OCI-LY3 (cell line): ENCODE data around the gene GOLGA8R.
"Not testable (repeated sequence)": the region's sequence is repeated elsewhere in the genome, so short reads cannot be mapped to it uniquely, and the experiment has no call there.

Experiments
- H2AFZ ChIP-seq: fragments of 200-600, 300-600 bp; shearing (Covaris generic); 2 replicates; pipeline ENCODE4 v1.6.0; 2014; ENCODE audit warnings: antibody characterized with exemption, low read depth, low read length
- H3K27ac ChIP-seq: fragments of 200-600, 300-600 bp; sonication (generic); 2 replicates; pipeline ENCODE4 v1.5.1; 2014; ENCODE audit warnings: mild to moderate bottlenecking, low read length, moderate library complexity, mixed read lengths
- H3K27me3 ChIP-seq: fragments of 200-600, 300-600 bp; sonication (generic); 2 replicates; pipeline ENCODE4 v1.6.1; 2014; ENCODE audit warnings: low read depth, low read length, mixed read lengths
- H3K36me3 ChIP-seq: fragments of 200-600, 300-600 bp; sonication (generic); replicated peaks from 2 replicates; pipeline ENCODE3; 2014; ENCODE audit warnings: low read depth, low read length, mixed read lengths
- H3K4me1 ChIP-seq: fragments of 300-600, 200-600 bp; sonication (generic); 2 replicates; pipeline ENCODE4 v1.6.1; 2014; ENCODE audit warnings: low read length, mixed read lengths
- H3K4me2 ChIP-seq: fragments of 200-600, 300-600 bp; sonication (generic); 2 replicates; pipeline ENCODE4 v1.6.1; 2014; ENCODE audit warnings: low read length, mixed read lengths
- H3K4me3 ChIP-seq: fragments of 300-600, 200-600 bp; sonication (generic); 2 replicates; pipeline ENCODE4 v1.5.1; 2014; ENCODE audit warnings: antibody characterized with exemption, mild to moderate bottlenecking, low read length, moderate library complexity
- H3K79me2 ChIP-seq: fragments of 300-600, 200-600 bp; shearing (Covaris generic); 2 replicates; pipeline ENCODE4 v1.6.1; 2014; ENCODE audit warnings: mild to moderate bottlenecking, low read length, mixed read lengths
- H3K9ac ChIP-seq: fragments of 300-600, 200-600 bp; shearing (Covaris generic); 2 replicates; pipeline ENCODE4 v1.6.0; 2014; ENCODE audit warnings: mild to moderate bottlenecking, low read length, moderate library complexity
- H3K9me3 ChIP-seq: fragments of 200-600, 300-600 bp; shearing (Covaris generic); 2 replicates; pipeline ENCODE4 v1.6.1; 2014; ENCODE audit warnings: low read length, mixed read lengths; ENCODE audit not compliant: insufficient read depth
- H4K20me1 ChIP-seq: fragments of 200-600, 300-600 bp; sonication (generic); 2 replicates; pipeline ENCODE4 v1.6.1; 2016; ENCODE audit warnings: low read length, mixed read lengths; ENCODE audit not compliant: insufficient read depth

Gene GOLGA8R, protein sequence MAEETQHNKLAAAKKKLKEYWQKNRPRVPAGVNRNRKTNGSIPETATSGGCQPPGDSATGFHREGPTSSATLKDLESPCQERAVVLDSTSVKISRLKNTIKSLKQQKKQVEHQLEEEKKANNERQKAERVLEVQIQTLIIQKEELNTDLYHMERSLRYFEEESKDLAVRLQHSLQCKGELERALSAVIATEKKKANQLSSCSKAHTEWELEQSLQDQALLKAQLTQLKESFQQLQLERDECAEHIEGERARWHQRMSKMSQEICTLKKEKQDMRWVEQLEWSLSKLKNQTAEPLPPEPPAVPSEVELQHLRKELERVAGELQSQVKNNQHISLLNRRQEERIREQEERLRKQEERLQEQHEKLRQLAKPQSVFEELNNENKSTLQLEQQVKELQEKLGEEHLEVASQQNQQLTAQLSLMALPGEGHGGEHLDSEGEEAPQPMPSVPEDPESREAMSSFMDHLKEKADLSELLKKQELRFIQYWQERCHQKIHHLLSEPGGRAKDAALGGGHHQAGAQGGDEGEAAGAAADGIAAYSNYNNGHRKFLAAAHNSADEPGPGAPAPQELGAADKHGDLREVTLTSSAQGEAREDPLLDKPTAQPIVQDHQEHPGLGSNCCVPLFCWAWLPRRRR

GRCh38 chr15:30414160-30414559, at the start of gene GOLGA8R:
GOLGA8R (minus strand) TSS chr15:30414260; CDS start chr15:30414162, 98 bp downstream.
- not testable (repeated sequence) for H3K4me2 ChIP-seq, H2AFZ ChIP-seq, H3K36me3 ChIP-seq, H3K9ac ChIP-seq, H3K27ac ChIP-seq, H3K4me3 ChIP-seq, H3K79me2 ChIP-seq, H4K20me1 ChIP-seq, H3K4me1 ChIP-seq, H3K27me3 ChIP-seq, H3K9me3 ChIP-seq

DNA sequence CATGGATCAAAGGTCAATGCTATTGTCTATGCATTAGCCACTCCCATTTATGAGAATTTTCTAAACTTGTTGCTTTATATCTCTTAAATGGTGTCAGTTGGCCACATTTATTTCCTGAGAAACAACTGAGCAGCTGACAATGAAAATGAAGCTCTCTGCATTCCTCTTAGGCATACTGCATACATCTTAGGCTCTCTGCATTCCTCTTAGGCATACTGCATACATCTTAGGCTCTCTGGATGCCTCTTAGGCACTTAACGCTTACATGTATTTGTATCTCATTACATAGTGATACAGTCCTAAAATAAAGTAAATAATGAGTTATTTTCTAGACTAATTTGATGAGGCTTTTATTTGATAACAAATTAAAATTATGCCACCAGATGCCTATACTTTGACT, 49.8 kb upstream of the GOLGA8R start:
- H3K36me3 ChIP-seq, H3K27me3 ChIP-seq, H3K4me2 ChIP-seq, H3K4me3 ChIP-seq, H4K20me1 ChIP-seq, H3K27ac ChIP-seq, H3K9ac ChIP-seq, H3K4me1 ChIP-seq, H2AFZ ChIP-seq, H3K79me2 ChIP-seq, H3K9me3 ChIP-seq: not testable (repeated sequence)

GRCh38 chr15:30462176-30462575, 48.1 kb upstream of the GOLGA8R start:
- H3K4me2 ChIP-seq, H3K27me3 ChIP-seq: not testable (repeated sequence)

GRCh38 chr15:30452702-30453101, 38.6 kb upstream of the GOLGA8R start:
- H3K4me1 ChIP-seq, H3K4me3 ChIP-seq, H3K9me3 ChIP-seq, H3K9ac ChIP-seq, H3K79me2 ChIP-seq, H4K20me1 ChIP-seq, H3K27me3 ChIP-seq, H3K4me2 ChIP-seq, H2AFZ ChIP-seq, H3K36me3 ChIP-seq, H3K27ac ChIP-seq: not testable (repeated sequence)

More at GRCh38 chr15:30462176-30462575, 48.1 kb upstream of the GOLGA8R start:
- not testable (repeated sequence) for H4K20me1 ChIP-seq, H3K36me3 ChIP-seq, H3K9me3 ChIP-seq, H3K4me1 ChIP-seq, H3K9ac ChIP-seq, H3K79me2 ChIP-seq, H3K27ac ChIP-seq, H2AFZ ChIP-seq, H3K4me3 ChIP-seq

GRCh38 chr15:30438348-30438747, 24.3 kb upstream of the GOLGA8R start:
- not testable (repeated sequence) for H3K4me3 ChIP-seq, H3K36me3 ChIP-seq, H3K9ac ChIP-seq, H4K20me1 ChIP-seq, H2AFZ ChIP-seq, H3K4me2 ChIP-seq, H3K9me3 ChIP-seq, H3K4me1 ChIP-seq, H3K27me3 ChIP-seq, H3K27ac ChIP-seq, H3K79me2 ChIP-seq

GRCh38 chr15:30435878-30436277, 21.8 kb upstream of the GOLGA8R start:
- not testable (repeated sequence) for H3K79me2 ChIP-seq, H3K36me3 ChIP-seq, H3K27me3 ChIP-seq, H3K4me2 ChIP-seq, H3K9me3 ChIP-seq, H3K4me3 ChIP-seq, H3K9ac ChIP-seq, H3K4me1 ChIP-seq, H2AFZ ChIP-seq, H4K20me1 ChIP-seq, H3K27ac ChIP-seq

GRCh38 chr15:30420723-30421122, 6.7 kb upstream of the GOLGA8R start:
- H3K79me2 ChIP-seq, H3K27me3 ChIP-seq, H3K4me1 ChIP-seq, H2AFZ ChIP-seq, H3K9me3 ChIP-seq, H3K4me3 ChIP-seq, H3K9ac ChIP-seq, H3K36me3 ChIP-seq, H3K4me2 ChIP-seq, H4K20me1 ChIP-seq, H3K27ac ChIP-seq: not testable (repeated sequence)

GRCh38 chr15:30407636-30408035, 6.4 kb downstream of the GOLGA8R start:
- not testable (repeated sequence) for H3K27me3 ChIP-seq, H3K27ac ChIP-seq, H4K20me1 ChIP-seq, H3K36me3 ChIP-seq, H3K9me3 ChIP-seq, H3K79me2 ChIP-seq, H2AFZ ChIP-seq, H3K4me2 ChIP-seq, H3K4me3 ChIP-seq, H3K4me1 ChIP-seq, H3K9ac ChIP-seq

GRCh38 chr15:30398988-30399387, 15.1 kb downstream of the GOLGA8R start:
- not testable (repeated sequence) for H2AFZ ChIP-seq, H3K4me2 ChIP-seq, H3K9me3 ChIP-seq, H3K4me3 ChIP-seq, H3K27ac ChIP-seq, H3K27me3 ChIP-seq, H4K20me1 ChIP-seq, H3K36me3 ChIP-seq, H3K9ac ChIP-seq, H3K4me1 ChIP-seq, H3K79me2 ChIP-seq

DNA sequence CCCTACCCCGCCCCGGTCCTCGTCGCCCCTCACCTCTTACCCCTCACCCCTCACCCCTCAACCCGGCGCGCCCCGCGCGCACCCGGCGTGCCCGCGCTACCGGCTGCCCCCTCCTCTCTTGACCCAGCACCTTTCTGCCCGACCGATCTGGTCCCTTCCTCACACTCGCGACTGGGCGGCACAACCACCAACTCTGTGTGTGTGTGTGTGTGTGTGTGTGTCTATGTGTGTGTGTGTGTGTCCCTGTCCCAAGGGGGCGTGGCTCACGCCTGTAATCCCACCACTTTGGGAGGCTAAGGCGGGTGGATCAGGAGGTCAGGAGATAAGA, 20.4 kb downstream of the GOLGA8R start:
- not testable (repeated sequence) for H3K9me3 ChIP-seq, H3K4me3 ChIP-seq, H3K36me3 ChIP-seq, H3K27ac ChIP-seq, H3K79me2 ChIP-seq, H2AFZ ChIP-seq, H3K9ac ChIP-seq, H4K20me1 ChIP-seq, H3K27me3 ChIP-seq, H3K4me2 ChIP-seq, H3K4me1 ChIP-seq
